ENCODE measurements around the gene PPFIBP1. TPM values are rescaled to one million over a fixed set of nuclear protein-coding genes. Genes with fewer than 3 reads are reported as not detected.
A peak's percentile ranks its signal among the peaks of the same experiment; 100 is the strongest.
"Not testable (repeated sequence)": the region's sequence is repeated elsewhere in the genome, so short reads cannot be mapped to it uniquely, and the experiment has no call there.

The PPFIBP1 gene
- total RNA-seq, 2 donors from 2014 or later = 63.9 to 67.5 TPM

DNA sequence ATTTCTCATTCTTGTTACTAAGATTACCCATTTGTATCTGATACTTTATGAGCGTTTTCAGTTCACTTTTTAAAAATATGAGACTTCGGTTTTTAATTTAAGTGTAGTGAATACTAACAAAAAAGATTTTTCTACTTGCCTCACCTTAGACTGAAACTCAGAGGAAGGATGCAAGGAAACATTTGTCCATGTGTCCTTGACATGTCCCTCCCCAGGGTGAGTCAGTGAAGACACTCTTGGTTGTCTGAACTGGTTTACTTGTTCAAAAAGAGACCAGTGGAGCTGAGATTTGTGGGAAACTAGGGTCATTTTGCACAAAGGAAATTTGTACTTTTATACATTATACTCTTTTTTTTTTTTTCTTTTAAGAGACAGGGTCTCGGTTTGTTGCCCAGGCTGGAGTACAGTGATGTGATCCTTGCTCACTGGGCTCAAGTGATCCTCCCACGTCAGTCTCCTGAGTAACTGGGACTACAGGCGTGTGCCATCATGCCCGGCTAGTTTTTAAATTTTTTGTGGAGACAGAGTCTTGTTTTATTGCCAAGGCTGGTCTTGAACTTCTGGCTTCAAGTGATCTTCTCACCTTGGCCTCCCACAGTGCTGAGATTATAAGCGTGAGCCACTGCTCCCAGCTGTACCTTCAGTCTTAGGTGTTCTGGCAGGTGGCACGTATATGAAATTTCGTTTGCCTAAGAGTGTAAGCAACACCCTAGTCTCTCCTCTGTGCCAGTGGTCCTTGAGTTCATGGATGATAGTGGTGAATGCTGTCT is 56.7 kb downstream of the PPFIBP1 start:
- no peaks in the 10 kb centered on the region for H3K9me3 ChIP-seq
- WGBS, 2 donors = 90 to 95% methylated on average over 8 to 9 of the region's 9 CpGs
- peaks cover 10% of the 10 kb centered on the region for H3K4me1 ChIP-seq
- H3K36me3 ChIP-seq (replicated peaks in 1 of 2; ENCODE audit: insufficient read depth in 1 of 2, low read depth in 2 of 2) = no peaks in the 10 kb centered on the region
- no peak for TF ChIP-seq POLR2A (IDR thresholded peaks at IDR 0.05)
- TF ChIP-seq, protein P1, sequence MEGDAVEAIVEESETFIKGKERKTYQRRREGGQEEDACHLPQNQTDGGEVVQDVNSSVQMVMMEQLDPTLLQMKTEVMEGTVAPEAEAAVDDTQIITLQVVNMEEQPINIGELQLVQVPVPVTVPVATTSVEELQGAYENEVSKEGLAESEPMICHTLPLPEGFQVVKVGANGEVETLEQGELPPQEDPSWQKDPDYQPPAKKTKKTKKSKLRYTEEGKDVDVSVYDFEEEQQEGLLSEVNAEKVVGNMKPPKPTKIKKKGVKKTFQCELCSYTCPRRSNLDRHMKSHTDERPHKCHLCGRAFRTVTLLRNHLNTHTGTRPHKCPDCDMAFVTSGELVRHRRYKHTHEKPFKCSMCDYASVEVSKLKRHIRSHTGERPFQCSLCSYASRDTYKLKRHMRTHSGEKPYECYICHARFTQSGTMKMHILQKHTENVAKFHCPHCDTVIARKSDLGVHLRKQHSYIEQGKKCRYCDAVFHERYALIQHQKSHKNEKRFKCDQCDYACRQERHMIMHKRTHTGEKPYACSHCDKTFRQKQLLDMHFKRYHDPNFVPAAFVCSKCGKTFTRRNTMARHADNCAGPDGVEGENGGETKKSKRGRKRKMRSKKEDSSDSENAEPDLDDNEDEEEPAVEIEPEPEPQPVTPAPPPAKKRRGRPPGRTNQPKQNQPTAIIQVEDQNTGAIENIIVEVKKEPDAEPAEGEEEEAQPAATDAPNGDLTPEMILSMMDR (IDR thresholded peaks at IDR 0.05) = no peak
- intact Hi-C loops (cut with DNase I) = no loop called here
- no peak overlapping the region for H3K27ac ChIP-seq
- no peak overlapping the region for H3K4me3 ChIP-seq
- ATAC-seq (no peak), DNase-seq (no peak)
- H3K27me3 ChIP-seq = no peaks in the 10 kb centered on the region

DNA sequence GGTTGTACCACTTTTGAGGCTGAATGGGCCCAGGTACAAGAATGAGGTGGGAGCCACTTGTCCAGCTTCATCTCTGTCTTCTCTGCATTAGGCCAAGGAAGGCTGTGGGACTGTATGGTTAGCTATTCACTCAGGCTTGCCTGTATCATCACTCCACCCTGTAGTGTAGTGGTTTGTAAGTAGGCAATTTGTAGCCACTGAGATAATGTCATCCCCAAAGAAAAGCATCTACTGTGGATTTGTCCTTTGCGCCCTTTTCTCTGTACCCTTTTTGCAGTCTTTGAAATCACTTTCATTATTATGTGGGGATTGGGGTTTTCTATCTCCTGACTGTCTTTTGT is 57.3 kb downstream of the PPFIBP1 start:
- H3K4me1 ChIP-seq = peaks cover 10% of the 10 kb centered on the region
- DNase-seq; H3K9me3 ChIP-seq; H3K27me3 ChIP-seq; H3K4me3 ChIP-seq; H3K36me3 ChIP-seq (replicated peaks in 1 of 2; ENCODE audit: insufficient read depth in 1 of 2, low read depth in 2 of 2); intact Hi-C loops (cut with DNase I); H3K27ac ChIP-seq; ATAC-seq: not testable (repeated sequence)
- WGBS, 2 donors = 89 to 93% methylated on average over 1 of the region's 1 CpG

DNA sequence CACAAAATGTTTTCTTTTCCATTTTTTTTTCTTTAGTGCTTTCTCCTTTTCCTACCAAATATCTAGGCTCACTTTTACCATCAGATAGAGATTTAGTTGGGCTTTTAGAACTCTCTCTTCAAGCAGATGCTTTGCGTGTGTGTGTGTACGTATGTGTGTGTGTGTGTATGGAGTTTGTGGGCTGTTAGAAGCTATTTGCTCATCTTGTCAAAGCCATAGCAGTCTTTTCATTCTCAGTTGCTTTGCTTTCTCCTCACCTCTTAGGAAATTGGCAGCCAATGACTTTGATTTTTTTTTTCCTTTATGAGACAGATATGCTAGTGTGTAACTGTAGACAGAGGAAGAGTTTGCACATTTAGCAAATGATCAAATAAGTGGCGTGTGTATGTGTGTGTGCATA is 57.8 kb downstream of the PPFIBP1 start:
- H3K27me3 ChIP-seq; H3K36me3 ChIP-seq (replicated peaks in 1 of 2; ENCODE audit: insufficient read depth in 1 of 2, low read depth in 2 of 2); H3K9me3 ChIP-seq; intact Hi-C loops (cut with DNase I); DNase-seq; H3K4me3 ChIP-seq; ATAC-seq; H3K27ac ChIP-seq: not testable (repeated sequence)
- WGBS, 2 donors = 70 to 77% methylated on average over 3 of the region's 3 CpGs
- H3K4me1 ChIP-seq = peaks cover 10% of the 10 kb centered on the region

DNA sequence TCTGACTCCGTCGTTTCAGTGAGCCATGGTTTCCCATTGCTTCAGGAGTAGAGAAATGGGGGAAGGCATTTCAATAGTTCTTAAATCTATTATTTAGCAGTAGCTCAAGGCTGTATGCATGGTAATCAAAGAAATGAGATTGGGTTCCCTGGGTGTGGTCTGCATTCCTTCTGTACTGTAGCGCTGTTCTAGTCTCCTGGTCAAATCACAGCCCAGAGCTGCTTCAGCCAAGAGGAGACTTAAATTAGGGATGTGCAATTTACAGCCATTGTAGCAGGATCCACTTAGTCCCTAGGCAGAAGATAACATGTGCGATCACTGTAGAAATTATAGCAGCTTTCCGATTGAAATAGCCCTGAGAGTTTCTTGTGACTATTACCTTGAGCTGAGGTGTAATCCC is 58.4 kb downstream of the PPFIBP1 start:
- H3K36me3 ChIP-seq (replicated peaks in 1 of 2; ENCODE audit: insufficient read depth in 1 of 2, low read depth in 2 of 2); intact Hi-C loops (cut with DNase I); DNase-seq; H3K4me3 ChIP-seq; ATAC-seq; H3K27me3 ChIP-seq; H3K9me3 ChIP-seq: not testable (repeated sequence)
- Histone ChIP-seq H3K27ac (peak overlapping the region in 1 of 4 donors; percentile 1), H3K4me1 (peaks cover 10% of the 10 kb centered on the region)
- WGBS, 2 donors = 74 to 78% methylated on average over 4 to 5 of the region's 5 CpGs

DNA sequence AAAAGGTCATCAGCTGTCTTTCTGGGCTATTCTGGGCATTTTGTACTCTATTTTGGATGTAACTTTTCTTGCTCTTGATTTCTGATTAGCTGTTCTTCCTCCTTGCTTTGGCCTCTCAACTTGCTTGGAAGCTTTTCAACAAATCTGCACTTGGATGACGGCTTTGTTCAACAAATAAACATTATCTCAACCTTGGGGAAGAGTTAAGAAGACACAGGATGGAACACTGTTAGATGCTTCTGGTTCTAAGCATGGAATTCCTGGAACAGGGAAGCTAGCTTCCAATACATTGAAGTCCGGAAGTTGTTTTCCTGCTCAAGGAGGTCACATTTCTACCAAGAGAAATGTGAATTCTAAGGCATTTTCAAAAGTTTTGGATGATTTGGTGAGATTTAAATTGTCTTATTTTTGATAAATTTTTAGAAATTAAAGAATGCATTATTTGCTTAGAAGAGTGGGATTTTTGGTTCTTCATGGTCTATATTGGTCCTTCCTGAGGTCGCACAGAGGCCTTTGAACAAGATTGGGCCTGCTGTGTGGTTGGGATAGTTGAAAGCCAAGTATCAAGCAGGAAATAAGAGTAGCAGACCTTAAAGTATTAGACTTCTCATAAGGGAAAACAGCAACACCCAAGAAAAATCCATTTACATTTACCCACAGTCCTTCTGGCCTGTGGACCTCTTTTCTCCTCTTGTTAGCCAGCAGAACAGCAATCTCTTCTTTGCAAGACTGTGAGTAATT is 59.2 kb downstream of the PPFIBP1 start:
- no peak for DNase-seq
- peak; percentile 24 for ATAC-seq
- intact Hi-C loops (cut with DNase I) = no loop called here
- no peak overlapping the region for H3K4me3 ChIP-seq
- H3K9me3 ChIP-seq = no peaks in the 10 kb centered on the region
- H3K36me3 ChIP-seq (replicated peaks in 1 of 2; ENCODE audit: insufficient read depth in 1 of 2, low read depth in 2 of 2) = no peaks in the 10 kb centered on the region
- WGBS, 2 donors = 67 to 71% methylated on average over 3 of the region's 3 CpGs
- no peaks in the 10 kb centered on the region for H3K27me3 ChIP-seq
- H3K4me1 ChIP-seq = peaks cover 10% of the 10 kb centered on the region
- H3K27ac ChIP-seq = peak overlapping the region in 2 of 4 donors; percentile 1 to 23
- TF ChIP-seq, protein P1 (IDR thresholded peaks at IDR 0.05) = no peak
- TF ChIP-seq POLR2A (IDR thresholded peaks at IDR 0.05) = no peak

DNA sequence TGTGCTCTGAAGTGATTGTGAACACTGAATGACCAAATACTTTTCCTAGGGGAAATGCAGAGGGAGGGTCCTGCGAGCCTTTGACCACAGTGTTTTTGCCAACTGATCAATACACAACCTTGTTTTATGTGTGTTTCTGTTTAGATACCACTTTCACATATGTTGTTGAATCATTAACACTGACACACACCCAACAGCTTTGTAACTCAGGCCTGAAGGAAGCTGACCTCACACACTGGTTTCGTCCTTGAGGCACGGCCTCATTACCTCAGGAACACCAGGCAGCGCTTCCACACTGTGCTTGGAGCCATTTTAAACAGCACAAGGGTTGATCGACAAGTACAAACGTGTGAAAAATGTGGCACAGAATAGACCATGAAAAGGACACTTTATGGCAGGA is 60.0 kb downstream of the PPFIBP1 start:
- ATAC-seq = no peak
- no peak overlapping the region for H3K27ac ChIP-seq
- no peaks in the 10 kb centered on the region for H3K9me3 ChIP-seq
- intact Hi-C loops (cut with DNase I) = no loop called here
- H3K36me3 ChIP-seq (replicated peaks in 1 of 2; ENCODE audit: insufficient read depth in 1 of 2, low read depth in 2 of 2) = no peaks in the 10 kb centered on the region
- H3K27me3 ChIP-seq = no peaks in the 10 kb centered on the region
- WGBS, 2 donors = 86 to 97% methylated on average over 6 of the region's 6 CpGs
- H3K4me3 ChIP-seq = no peak overlapping the region
- H3K4me1 ChIP-seq = peaks cover 10% of the 10 kb centered on the region
- no peak for TF ChIP-seq POLR2A (IDR thresholded peaks at IDR 0.05)
- TF ChIP-seq, protein P1 (IDR thresholded peaks at IDR 0.05) = no peak
- DNase-seq = no peak
